Measurements from ENCODE around the gene TRMT1.
A peak's percentile ranks its signal among the peaks of the same experiment; 100 is the strongest.
"Not testable (repeated sequence)": the region's sequence is repeated elsewhere in the genome, so short reads cannot be mapped to it uniquely, and the experiment has no call there.

Gene TRMT1

GRCh38 chr19:13116282-13117175, at the start of gene TRMT1:
Gene TRMT1 (minus strand): TSS chr19:13116740. CDS start chr19:13116399, 341 bp downstream.
- DNase-seq (ENCODE audit: low spot score): peak; percentile 99
- CTCF ChIA-PET: interaction anchor here (0.7 to 0.8 kb wide), 3 partner anchors 15 to 58 kb away, joined by 3 to 9 read pairs (median 4); no protein-coding TSS in a partner anchor
- POLR2A ChIA-PET (ENCODE audit: low non-redundant PET): interaction anchor here (1.4 to 1.5 kb wide), 2 partner anchors 36 to 39 kb away, joined by 5 to 6 read pairs; no protein-coding TSS in a partner anchor
- H3K27ac ChIP-seq: peak within 1 kb of the TSS; percentile 87
- TF ChIP-seq CTCF (conservative IDR thresholded peaks at IDR 0.05; ENCODE audit: low read depth): no peak

GRCh38 chr19:13166151-13166550, 49.6 kb upstream of the TRMT1 start:
- peak overlapping the region; percentile 100 for H3K27ac ChIP-seq
- POLR2A ChIA-PET (ENCODE audit: low non-redundant PET): not testable (repeated sequence)
- CTCF ChIA-PET: interaction anchor here (0.5 to 0.8 kb wide), 2 partner anchors 27 to 506 kb away, joined by 3 read pairs; no protein-coding TSS in a partner anchor

DNA sequence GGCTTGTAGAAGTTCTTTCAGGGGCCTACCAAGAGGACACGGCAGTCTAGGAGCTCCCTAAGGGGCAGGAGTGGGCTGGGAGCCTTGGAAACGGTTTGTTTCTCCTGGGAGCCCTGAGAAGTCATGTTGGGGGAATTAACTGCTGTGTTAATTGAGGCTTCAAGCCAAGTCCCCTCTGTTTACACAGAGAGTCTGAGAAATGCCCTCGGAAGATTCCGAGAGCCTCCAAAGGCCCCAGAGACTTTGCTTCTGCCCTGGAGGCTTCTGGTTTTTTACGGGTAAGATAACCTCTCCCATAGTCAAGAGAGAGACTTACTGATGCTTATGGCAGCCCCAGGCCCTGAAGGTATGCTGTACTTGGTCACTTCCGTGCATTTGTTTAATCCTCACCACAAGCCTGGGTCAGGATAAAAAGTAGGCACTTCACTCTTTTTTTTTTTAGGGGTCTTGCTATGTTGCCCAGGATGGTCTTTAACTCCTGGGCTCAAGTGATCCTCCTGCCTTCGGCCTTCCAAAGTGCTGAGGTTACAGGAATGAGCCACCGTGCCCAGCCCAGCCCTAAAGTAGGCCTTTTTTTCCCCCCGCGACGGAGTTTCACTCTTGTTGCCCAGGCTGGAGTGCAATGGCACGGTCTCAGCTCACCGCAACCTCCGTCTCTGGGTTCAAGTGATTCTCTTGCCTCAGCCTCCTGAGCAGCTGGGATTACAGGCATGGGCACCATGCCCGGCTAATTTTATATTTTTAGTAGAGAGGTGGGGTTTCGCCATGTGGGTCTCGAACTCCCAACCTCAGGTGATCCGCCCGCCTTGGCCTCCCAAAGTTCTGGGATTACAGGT, 48.8 kb upstream of the TRMT1 start:
- H3K27ac ChIP-seq: peak overlapping the region; percentile 100
- no peak for DNase-seq (ENCODE audit: low spot score)
- CTCF ChIA-PET: no interaction called here
- no peak for TF ChIP-seq CTCF (conservative IDR thresholded peaks at IDR 0.05; ENCODE audit: low read depth)
- POLR2A ChIA-PET (ENCODE audit: low non-redundant PET): interaction anchor here (0.6 kb wide), 1 partner anchor 99 kb away, joined by 5 read pairs; no protein-coding TSS in a partner anchor

More at GRCh38 chr19:13166151-13166550, 49.6 kb upstream of the TRMT1 start:
- DNase-seq (ENCODE audit: low spot score): not testable (repeated sequence)

DNA sequence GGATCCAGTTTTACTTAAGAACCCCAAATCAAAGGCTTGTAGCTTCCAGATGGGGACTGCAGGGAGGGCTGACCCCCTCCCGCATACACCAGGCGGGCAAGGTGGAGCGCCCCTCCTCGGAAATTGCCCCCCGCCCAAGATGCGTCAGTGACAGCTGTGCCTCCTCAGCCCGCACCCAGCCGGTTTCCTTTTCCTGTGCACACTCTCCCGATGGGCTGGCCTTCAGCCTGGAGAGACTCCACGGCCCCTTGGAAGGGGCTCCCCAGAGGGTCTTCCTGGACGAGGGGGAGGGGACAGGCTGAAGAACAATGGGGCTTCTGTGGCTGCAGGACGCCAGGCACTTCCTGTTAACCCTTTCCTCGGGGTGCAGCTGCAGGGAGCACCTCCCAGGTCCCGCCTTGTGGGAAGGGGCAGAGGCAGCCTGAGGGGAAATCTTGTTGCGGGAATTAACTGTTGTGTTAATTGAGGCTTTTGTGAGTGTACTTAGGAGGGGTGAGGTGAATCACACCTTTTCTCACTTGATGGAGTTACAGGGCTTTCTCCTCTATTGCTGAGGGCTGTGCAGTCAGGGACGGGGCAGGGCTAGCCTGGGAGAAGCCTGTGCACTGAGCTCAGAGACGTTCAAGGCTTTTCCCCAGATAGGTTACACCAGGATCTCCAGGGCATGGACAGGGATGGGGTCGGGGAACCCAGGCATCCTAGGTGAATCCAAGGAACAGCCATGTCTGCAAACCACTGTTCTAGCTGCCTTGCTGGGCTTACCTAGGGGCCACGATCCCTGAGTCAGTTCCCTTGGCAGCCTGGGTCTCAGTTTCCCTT, 48.0 kb upstream of the TRMT1 start:
- CTCF ChIA-PET: interaction anchor here (0.7 kb wide), 1 partner anchor 45 kb away, joined by 3 read pairs; no protein-coding TSS in a partner anchor
- no peak for TF ChIP-seq CTCF (conservative IDR thresholded peaks at IDR 0.05; ENCODE audit: low read depth)
- H3K27ac ChIP-seq: peak overlapping the region; percentile 100
- DNase-seq (ENCODE audit: low spot score): peak; percentile 50
- POLR2A ChIA-PET (ENCODE audit: low non-redundant PET): interaction anchor here (0.6 to 2.5 kb wide), 2 partner anchors 12 to 100 kb away, joined by 5 to 18 read pairs; no protein-coding TSS in a partner anchor

DNA sequence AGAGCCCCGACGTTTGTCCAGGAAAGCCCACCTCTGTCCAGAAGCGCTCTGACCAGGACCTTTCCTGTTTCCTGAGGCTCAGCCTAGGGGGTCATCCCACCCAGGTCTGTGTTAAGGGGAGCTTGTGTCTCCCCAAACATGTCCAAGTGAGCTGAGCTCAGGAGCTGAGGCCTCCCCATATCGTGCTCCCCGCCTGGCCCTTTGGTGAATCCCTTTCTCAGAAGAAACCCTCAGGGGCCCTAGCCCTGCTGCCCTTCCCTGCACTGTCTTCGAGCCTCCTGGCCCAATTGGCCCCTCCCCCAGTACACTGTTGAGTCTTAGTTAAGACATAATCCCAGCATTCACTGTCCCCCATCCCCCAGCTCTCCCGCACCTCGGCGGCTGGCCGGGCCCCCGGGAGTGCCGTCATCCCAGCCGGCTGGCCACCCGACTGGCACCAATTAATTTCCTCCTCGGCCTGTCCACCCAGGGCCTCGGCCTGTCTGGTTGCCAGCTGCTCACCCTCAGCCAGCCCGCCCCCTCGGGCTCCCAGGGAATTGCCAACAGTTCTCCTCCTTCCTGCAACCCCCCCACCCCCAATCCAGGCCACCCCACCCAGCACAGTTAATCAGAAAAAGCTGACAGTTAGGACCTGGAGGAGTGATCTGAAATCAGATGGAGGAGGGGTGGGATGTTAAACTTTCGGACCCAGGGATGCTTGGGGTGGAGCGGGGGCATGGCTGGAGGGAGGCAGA, 47.2 kb upstream of the TRMT1 start:
- DNase-seq (ENCODE audit: low spot score): peak; percentile 68
- peak overlapping the region; percentile 100 for H3K27ac ChIP-seq
- ChIA-PET POLR2A (ENCODE audit: low non-redundant PET) (interaction anchor here (1.3 to 2.5 kb wide), 2 partner anchors 9 to 11 kb away, joined by 9 to 18 read pairs; no protein-coding TSS in a partner anchor), CTCF (interaction anchor here (0.6 to 0.7 kb wide), 3 partner anchors 9 to 49 kb away, joined by 3 read pairs; no protein-coding TSS in a partner anchor)
- TF ChIP-seq CTCF (conservative IDR thresholded peaks at IDR 0.05; ENCODE audit: low read depth): no peak

All from RWPE1 (cell line).